GM21390 (cell line): ENCODE measurements around the gene OLFML1.

Experiments
- ATAC-seq: cut with Tn5 transposase; IDR thresholded peaks from one replicate; pipeline ENCODE4 v1.9.1; 2021; ENCODE audit not compliant: unreplicated experiment

Gene OLFML1

DNA sequence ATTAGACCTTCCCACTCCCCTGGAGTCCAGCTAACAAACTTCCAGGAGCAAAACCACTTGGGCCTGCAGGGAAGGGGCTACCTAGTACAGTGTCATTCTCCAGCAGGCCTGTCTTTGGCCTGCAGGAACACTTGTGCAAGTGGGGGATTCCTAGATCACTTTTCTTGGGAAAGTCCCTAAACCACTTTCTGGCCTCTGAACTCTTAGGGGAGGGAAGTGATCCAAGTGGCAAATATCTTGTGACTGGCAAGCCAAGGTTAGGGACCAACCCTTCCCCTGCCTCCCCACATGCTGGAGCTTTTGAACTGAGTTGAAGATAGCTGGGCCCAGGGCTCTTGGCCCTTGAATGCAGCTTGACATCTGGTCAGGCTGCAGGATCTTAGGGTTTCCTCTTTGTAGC is 45.7 kb downstream of the OLFML1 start:
- ATAC-seq: no peak

DNA sequence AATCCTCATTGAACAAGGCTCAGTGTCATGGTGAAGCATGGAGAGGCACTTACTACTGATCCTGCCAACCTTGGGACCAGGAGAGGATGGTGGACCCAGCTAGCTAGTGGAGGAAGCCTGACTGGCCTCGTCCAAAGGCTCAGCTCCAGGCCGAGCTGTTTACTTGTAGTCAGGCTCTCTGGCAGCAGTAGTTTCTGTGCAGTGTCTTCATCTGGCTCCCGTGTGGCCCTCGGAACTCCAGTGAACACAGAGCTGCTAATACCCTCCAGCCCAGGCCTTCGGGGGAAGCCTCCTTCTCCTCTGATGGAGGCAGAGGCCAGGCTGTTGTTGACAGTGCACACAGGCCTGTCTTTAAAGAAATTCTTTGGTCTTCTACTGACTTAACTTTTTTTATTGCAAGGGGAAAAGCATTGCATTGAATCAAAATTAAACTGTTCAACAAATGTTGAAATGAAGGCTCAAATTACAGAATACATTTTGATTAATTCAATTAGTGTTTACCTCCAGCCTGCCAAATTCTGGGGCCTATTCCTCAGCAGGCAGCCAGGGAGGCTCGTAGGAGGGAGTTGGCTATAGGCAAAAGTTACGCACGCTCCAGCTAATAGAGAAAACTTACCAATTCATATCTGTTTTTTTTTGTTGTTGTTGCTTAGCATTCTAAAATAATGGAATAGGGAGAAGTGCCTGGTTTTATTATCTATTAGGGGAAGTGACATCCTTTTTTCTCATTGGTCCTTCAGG is 47.3 kb downstream of the OLFML1 start:
- no peak for ATAC-seq

DNA sequence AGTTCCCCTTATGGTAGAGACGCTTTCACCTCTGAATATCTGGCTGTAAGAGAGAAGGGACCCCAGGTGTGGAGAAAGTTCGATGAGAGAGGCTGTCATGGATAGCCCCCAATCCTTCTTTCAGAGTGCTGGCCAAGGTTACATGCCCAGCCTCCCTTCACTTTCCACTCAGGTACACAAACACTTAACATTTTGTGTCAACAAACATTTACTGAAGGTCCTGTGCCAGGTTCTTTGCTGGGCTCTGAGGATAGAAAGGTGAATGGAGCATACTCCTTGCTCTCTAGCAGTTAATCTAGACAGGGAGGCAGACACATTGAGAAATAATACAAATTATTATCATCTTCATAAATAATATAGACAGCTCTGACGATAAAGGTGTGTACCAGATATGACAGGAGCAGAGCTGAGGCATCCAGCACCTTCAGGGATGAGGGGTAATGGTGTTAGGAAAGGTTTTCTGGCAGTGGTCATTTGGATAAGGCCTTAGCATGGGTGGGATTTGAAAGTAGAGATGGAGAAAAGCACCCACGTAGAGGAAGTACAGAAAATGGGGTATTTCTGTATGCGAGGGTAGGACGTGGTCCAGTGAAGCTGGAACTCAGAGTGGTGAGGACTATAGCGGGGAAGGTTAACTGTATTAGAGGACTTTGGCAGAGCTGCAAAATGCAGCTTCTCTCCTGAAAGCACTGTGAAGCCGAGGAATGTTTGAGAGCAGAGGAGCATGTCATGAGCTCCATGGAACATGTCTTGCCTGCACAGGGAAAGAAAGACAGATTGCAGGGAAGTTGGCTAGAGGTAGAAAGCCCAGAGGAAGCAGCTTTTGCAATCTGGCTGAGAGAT is 48.1 kb downstream of the OLFML1 start:
- peak; percentile 38 for ATAC-seq

DNA sequence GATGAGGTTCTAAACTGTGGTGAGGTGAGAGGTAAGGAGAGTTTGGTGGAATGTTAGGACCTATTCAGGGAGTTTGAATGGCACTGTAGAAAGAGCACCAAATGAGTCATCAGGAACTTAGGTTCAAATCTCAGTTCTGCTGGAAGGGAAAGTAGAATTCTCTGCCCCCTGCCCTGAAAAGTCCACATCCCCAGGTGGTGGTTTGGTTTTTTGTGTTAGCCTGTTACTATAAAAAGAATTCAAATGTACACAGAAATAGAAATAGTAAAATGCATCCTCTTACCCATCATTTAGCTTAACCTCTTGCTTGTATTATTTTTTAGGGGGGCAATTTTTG is 48.7 kb downstream of the OLFML1 start:
- ATAC-seq: peak; percentile 68

DNA sequence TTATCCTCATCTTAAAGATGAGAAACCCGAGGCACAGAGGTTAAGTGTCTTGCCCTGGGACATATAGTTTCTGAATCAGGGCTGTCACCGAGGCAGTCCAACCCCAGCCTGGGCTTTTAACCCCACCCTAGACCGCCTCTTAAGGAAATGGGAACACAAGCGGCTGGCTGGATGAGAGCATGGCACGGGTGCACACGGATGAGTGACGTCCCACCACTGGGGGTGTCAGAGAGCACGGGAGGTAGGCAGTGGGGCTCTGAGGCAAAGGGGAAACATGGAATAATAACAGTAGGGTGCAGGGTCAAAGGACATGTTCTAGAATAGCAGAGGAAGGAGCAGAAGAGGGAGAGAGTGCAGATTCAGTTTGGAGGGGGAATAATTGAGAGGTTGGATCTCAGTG is 50.8 kb downstream of the OLFML1 start:
- no peak for ATAC-seq

DNA sequence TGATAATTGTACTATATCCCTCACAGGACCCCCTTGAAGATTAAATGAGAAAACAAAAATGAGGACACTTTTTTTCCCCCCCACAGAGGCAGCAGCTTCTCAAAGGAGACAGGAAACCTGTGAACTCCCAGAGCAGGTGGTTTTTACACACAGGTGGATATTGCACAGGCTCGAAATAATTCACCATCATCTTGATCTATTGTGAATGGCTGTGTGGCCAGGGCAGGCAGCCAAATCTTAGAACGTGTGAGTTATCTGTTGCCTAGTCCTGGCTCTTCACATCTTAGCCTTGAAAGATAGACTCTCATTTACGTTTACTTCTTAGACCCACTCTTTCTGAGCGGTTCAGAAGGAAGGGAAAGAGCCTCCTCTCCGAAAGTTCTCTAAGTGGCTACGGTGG is 52.0 kb downstream of the OLFML1 start:
- no peak for ATAC-seq

DNA sequence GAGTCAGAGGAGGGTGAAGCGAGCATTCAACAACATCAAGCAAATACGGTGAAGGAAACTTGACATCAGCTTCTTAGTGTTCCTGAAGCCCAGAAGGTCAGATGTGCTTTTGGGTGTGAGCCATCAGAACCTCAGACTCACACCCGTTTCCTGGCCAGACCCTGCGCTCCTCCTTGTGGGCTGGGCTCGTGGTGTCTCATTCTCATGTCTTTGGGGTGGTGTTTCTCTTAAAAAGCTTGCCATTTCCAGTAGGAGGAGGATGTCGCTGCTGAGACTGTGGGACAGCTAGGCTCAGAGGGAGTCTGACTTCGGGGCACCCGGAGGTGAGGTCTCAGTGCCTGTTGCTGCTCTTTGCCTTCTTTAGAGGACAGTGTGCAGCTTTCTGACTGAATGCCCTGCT is 52.7 kb downstream of the OLFML1 start:
- no peak for ATAC-seq

DNA sequence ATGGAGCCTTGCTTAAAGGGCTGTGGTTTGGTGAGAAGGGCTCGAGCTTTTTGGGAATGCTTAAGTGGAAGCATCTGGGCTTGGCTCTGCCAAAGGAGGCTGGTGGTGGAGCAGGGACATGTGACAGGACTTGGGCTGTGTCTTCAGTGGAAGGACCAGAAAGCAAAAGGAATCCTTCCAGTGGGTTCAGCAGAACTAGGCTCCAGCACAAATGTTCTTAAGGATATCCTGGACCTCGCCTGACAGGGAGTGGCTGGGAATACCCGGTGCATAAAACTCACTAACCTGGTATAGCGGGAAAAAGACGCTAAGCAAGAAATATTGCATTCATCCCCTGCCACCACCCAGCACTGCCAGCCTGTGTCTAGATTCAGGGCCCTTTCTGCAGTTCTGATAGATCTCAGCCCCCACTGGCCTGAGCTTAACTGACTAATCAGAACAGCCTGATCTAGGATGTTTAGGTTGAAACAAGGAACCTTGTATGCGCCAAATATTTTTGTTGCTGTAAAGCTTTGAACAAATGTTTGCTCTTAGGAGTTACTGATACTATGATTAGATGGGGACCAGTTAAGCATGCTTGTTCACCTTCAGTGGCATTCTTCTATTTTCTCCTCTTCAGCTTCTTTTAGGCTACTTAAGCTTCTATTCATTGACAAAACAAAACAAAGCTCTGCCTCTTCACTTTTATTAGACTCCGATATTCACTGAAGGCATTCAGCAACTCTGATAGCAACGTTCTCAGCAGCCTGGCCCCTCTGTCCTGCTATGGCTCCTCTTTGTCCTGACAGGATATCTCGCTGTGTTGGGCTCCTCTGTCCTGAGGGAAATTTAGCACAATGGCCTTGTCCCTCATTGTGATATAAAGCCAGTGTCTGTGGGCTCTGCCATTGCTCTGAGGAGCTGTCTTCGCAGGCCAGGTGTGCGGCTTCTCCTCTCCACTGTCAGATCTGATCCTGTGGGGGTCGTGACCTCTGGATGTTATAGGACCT is 53.5 kb downstream of the OLFML1 start:
- no peak for ATAC-seq

DNA sequence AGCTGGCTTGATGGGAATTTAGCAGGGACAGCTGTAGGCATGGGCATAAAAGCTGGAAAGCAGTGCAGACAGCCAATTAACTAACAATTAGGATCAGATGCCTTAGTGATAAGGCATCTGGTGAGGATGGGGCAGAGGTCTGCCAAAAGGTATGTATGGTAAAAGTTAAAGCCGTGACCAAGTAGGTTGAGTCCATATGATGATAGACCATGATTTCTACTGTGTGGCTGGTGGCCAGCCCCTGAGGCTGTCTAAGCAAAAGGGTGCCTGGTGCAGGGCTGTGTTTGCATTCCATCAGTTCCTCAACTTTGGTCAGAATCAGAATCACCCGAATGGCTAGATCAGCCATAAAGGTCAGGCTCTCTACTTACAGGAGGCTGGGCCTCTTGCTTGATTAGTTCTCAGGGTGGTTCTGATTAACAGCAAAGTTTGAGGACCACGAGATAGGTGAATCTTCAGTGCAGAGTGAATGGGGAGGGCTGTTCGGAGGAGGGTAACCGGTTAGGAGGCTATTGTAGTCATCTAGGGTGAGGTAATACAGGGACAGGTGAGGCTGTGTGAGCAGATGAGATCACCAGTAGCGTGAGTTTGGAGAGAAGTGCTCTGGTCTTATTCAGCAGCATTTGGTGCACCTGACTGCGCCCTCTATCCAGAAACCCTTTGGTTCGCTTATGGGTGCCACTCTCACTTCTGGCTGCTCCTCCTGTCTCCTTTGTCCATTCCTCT is 55.7 kb downstream of the OLFML1 start:
- ATAC-seq: no peak

DNA sequence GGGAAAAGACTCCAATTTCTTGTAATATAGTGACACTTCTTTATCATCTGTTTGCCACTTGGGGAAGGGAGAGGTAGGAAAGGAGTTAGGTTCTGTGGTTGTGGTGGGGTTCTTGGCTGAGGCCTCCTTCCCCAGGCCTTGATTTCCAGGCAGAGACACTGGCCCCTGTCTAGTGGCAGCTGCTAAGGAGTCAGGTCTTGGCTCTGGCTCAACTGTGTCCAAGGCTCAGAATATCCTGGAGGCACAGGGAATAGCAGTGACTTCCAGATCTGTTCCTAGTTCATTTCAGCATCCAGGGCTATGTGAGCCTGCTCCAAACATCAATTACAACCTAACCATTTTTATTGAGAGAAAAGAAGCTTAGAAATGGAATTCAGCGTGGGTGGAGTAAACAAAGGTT is 58.0 kb downstream of the OLFML1 start:
- no peak for ATAC-seq

DNA sequence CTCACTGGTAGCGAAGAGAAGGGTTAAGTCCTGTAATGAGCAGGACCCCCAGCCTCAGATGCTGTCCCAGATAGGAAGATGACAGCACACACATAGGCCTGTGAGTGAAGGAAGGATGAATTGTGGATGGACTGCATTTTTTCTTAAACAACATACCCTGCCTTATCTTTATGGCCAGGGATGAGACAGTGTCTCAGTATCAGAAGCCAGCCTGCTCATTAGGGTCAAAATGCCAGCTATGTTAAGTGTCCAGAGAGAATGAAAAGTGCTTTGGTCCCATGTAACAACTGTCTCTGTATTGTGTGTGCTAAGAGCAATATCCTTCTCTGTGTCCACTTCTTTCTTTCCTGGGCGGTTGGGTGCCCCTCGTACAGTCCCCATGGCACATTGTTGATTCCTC is 58.7 kb downstream of the OLFML1 start:
- ATAC-seq: no peak

DNA sequence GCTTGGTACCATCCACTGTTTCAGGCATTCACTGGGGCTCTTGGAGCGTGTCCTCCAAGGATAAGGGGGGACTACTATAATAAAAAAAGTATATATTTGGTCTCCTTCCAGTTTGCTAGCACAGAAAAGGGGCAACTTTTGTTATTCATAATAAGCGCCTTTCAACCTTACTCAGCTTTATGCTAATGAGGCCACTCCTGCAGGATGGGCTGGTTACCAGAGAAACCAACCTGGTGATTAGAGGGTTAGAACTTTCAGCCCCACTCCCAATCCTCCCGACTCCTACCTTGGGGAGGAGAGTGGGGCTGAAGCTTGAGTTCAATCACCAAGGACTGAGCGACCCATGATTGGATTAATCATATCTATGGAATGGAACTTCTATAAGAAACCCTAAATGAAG is 60.3 kb downstream of the OLFML1 start:
- no peak for ATAC-seq

DNA sequence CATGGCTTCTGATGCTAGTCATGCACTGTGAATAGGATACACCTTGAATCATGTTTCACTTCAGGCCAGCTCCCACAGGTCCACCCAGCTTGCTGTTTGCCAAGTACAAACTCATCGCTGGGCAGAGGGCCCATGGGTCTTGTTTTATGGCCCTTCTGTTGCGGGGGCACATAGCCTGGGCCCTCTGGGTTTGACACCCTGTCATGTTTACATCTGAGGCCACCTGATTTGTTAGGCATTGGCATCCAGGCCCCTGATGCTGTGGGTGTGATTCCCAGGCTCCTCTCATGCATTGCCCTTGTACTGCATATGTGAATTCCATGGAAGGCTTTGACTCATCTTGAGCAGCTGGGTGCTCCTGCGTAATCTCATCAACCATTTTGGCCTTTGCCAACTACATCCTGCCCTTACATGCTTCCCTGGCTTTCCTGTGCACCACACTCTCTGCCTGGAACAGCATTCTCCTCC is 61.1 kb downstream of the OLFML1 start:
- no peak for ATAC-seq

DNA sequence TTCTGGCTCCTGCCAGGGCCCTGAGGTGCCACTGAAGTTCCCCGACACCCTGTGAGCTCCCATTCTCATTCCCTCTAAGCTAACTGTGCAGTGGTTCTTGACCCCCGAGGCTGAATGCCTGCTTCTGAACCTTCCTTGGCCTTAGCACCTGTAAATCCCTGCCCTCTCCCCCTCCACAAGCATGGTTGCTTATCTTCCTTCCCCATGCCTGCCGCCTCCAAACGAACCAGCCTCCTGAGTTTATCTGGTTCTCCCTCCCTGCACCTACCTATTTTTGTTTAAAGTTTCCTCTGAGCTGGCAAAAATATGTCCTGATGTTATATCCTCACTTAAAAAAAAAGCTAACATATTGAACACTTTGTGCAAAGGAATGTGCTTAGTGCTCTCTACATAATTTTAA is 62.4 kb downstream of the OLFML1 start:
- ATAC-seq: no peak

DNA sequence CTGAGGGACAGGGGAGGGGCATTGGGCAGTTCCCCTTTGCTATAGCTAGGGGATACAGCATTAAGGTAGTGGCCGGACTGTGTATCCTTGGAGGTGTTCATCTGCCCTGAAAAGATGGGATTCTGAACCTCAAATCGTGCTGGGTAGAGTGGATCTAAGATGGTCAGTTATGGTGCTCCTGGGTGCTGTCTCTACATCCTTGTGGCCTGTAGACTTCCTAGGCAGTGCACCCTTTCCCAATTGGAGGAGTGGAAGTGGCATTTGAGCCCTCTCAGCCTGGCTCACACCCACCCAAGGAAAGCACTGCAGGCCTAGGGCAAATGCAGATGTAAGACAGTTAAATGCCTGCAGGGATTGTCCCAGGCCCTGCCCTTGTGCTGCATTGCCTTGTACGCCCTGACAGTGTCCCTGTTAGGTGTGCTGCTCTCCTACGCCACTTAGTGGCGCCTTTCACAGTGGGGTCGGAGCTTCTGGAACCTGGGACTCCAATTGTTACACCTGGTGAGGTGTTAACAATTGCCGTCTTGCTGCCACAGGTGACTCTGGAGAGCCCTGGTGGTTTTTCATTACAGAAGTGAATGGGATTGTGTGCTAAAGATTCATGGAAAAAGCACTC is 63.5 kb downstream of the OLFML1 start:
- peak; percentile 74 for ATAC-seq

DNA sequence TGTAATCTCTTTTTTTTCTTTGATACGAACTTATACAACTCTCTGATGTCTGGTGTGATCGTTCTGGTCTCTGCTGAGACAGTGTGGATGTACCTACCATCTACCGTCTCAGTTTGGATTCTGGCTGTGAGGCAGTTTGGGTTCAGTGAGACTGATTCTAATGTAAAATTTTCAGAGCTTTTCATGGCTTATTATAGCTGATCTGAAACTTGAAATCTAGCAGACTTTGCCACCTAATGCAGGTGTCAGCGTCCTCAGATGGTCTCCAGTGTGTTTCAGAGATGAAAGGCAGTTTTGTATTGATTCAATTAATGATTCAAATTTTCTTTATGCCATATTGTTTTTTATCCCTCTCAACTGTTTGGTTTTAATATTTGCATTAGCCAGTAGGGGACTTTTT is 64.4 kb downstream of the OLFML1 start:
- no peak for ATAC-seq

DNA sequence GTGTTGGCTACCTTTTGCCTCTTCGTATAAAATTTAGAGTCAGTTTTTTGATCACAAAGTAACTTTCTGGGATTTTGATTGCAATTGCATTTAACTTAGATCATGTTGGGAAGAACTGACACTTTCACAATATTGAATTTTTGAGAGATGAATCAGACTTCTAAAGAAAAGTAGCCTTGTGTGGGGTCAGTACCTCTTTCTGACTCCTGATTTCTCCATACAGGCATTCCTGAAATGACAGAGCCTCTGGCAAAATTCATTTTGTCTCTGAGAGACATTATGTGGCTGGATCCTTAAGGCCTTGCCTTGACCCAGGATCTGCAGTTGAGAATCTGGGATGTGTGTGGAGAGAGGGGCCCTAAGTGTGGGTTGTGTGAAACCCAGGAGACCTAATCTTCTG is 66.3 kb downstream of the OLFML1 start:
- ATAC-seq: no peak

DNA sequence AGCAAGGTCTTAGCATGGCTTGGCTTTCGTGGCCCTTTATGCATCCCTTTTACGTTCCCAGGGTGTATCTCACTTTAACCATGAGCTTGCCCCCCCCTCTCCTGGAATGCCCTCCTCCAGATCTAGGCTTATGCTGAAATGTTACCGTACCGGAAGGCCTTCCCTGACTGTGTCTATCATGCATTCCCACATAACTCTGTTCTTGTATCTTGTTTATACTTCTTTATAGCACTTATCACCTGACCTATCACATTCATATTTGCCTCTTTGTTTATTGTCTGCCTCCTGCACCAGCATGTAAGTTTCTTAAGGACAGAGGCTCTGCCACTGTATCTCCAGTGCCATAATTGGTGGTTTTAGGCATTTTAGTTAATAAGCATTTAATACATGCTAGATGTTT is 67.4 kb downstream of the OLFML1 start:
- no peak for ATAC-seq

DNA sequence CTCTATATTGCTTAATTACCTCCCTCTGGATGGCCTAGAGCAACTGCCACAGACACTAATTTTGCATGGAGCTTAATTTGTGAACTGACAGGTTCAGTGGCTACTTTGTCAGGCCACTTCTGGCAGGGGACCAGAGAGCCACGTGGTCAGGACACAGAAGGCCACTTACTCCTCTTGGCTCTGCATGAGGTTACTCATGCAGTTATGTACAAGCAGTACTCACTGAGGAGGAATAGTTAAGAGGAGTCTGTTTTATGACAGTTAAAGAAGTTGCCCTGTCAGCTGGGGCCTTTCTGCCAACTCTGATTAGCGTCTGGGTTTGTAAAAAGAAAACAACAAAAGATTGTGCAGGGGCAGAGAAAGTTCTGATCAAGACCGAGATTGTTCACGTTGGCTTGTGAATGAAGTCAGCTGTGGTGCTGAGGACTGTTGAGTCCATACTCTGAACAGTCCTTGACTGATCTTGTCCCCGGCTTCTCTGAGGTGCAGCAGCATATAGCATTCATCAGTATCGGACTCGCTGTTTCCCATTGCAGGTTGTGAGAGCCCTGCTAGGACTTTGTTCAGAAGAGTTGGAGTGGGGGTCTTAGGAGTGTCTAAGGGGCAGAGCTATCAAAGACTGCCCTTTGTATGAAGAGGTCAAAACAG is 69.9 kb downstream of the OLFML1 start:
- ATAC-seq: no peak

DNA sequence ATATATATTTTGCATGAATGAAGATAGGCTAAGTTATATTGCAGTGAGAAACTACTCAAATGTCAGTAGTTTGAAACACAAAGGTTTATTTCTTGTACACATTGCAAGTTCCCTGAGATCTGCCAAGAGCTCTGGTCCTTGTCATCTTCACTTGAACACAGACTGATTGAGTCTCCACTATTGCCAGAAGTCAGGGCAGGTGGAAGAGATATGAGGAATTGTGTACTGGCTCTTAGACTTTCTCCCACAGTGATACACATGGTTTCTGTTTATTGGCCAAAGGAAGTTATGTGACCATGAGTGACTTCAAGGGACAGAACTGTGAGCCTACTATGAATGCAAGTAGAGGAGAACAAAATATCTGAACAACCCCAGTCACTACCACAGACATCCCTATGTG is 72.7 kb downstream of the OLFML1 start:
- ATAC-seq: no peak
